ENCODE measurements around the gene MANSC1.

DNA sequence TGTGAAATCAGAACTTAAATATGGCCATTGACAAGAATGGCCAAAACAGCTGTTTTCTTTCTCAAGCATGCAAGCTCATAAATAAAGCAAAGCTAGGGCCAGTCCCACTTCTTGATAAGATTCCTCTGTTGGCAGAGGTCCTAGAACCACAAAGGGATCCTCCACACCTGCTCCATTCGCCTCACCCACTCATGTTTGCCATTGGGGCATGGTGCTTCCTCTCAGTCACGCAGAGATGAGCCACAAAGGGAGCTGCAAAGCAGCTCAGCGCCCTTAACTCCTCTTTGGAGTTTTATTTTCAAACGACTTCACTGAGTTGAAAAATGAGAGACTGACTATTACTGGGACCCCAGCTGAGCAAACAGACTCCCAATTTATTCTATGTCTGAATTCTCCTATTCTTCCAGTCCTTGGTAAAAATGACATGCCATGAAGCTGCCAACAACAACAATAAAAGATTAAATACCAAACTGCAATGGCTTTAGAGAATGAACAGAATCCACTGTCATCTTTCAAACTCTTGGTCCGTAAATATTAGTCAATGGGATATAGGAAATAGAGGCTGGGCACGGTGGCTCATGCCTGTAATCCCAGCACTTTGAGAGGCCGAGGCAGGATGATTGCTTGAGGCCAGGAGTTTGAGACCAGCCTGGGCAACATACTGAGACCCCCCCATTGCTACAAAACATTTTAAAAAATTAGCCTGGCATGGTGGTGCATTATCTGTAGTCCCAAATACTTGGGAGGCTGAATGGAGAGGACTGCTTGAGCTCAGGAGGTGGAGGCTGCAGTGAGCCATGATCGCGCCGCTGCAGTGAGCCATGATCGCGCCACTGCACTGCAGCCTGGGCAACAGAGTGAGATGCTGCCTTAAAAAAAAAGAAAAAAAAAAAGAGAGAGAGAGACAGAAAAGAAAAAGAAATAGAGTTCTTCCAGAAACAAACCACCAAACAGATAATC, 16.4 kb downstream of the MANSC1 start:
- TF ChIP-seq, protein P1, sequence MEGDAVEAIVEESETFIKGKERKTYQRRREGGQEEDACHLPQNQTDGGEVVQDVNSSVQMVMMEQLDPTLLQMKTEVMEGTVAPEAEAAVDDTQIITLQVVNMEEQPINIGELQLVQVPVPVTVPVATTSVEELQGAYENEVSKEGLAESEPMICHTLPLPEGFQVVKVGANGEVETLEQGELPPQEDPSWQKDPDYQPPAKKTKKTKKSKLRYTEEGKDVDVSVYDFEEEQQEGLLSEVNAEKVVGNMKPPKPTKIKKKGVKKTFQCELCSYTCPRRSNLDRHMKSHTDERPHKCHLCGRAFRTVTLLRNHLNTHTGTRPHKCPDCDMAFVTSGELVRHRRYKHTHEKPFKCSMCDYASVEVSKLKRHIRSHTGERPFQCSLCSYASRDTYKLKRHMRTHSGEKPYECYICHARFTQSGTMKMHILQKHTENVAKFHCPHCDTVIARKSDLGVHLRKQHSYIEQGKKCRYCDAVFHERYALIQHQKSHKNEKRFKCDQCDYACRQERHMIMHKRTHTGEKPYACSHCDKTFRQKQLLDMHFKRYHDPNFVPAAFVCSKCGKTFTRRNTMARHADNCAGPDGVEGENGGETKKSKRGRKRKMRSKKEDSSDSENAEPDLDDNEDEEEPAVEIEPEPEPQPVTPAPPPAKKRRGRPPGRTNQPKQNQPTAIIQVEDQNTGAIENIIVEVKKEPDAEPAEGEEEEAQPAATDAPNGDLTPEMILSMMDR (IDR thresholded peaks at IDR 0.05): no peak
- TF ChIP-seq EZH2 (IDR thresholded peaks at IDR 0.05; ENCODE audit: borderline replicate concordance, insufficient read depth, low read depth, low read length, poor library complexity, severe bottlenecking): no peak

All from B cell (primary cell).